OCI-LY3 (cell line): ENCODE results near the gene GRHPR.

Experiments used
- H2AFZ ChIP-seq: fragments of 200-600, 300-600 bp; shearing (Covaris generic); 2 replicates; pipeline ENCODE4 v1.6.0; 2014; ENCODE audit warnings: antibody characterized with exemption, low read depth, low read length
- H3K27ac ChIP-seq: fragments of 200-600, 300-600 bp; sonication (generic); 2 replicates; pipeline ENCODE4 v1.5.1; 2014; ENCODE audit warnings: mild to moderate bottlenecking, low read length, moderate library complexity, mixed read lengths
- H3K27me3 ChIP-seq: fragments of 200-600, 300-600 bp; sonication (generic); 2 replicates; pipeline ENCODE4 v1.6.1; 2014; ENCODE audit warnings: low read depth, low read length, mixed read lengths
- H3K36me3 ChIP-seq: fragments of 200-600, 300-600 bp; sonication (generic); replicated peaks from 2 replicates; pipeline ENCODE3; 2014; ENCODE audit warnings: low read depth, low read length, mixed read lengths
- H3K4me1 ChIP-seq: fragments of 300-600, 200-600 bp; sonication (generic); 2 replicates; pipeline ENCODE4 v1.6.1; 2014; ENCODE audit warnings: low read length, mixed read lengths
- H3K4me2 ChIP-seq: fragments of 200-600, 300-600 bp; sonication (generic); 2 replicates; pipeline ENCODE4 v1.6.1; 2014; ENCODE audit warnings: low read length, mixed read lengths
- H3K4me3 ChIP-seq: fragments of 300-600, 200-600 bp; sonication (generic); 2 replicates; pipeline ENCODE4 v1.5.1; 2014; ENCODE audit warnings: antibody characterized with exemption, mild to moderate bottlenecking, low read length, moderate library complexity
- H3K79me2 ChIP-seq: fragments of 300-600, 200-600 bp; shearing (Covaris generic); 2 replicates; pipeline ENCODE4 v1.6.1; 2014; ENCODE audit warnings: mild to moderate bottlenecking, low read length, mixed read lengths
- H3K9ac ChIP-seq: fragments of 300-600, 200-600 bp; shearing (Covaris generic); 2 replicates; pipeline ENCODE4 v1.6.0; 2014; ENCODE audit warnings: mild to moderate bottlenecking, low read length, moderate library complexity
- H3K9me3 ChIP-seq: fragments of 200-600, 300-600 bp; shearing (Covaris generic); 2 replicates; pipeline ENCODE4 v1.6.1; 2014; ENCODE audit warnings: low read length, mixed read lengths; ENCODE audit not compliant: insufficient read depth
- H4K20me1 ChIP-seq: fragments of 200-600, 300-600 bp; sonication (generic); 2 replicates; pipeline ENCODE4 v1.6.1; 2016; ENCODE audit warnings: low read length, mixed read lengths; ENCODE audit not compliant: insufficient read depth
- CTCF ChIP-seq: fragments of 200-600, 300-600 bp; sonication (generic); IDR thresholded peaks from 2 replicates; pipeline ENCODE4 v1.5.1; 2014; ENCODE audit warnings: antibody characterized with exemption, low read length, low read depth
- EZH2phosphoT487 ChIP-seq: fragments of 200-600 bp; shearing (Covaris generic); IDR thresholded peaks from 2 replicates; pipeline ENCODE4 v1.6.1; 2018; ENCODE audit warnings: antibody characterized with exemption, mixed run types, low read depth

The GRHPR gene

DNA sequence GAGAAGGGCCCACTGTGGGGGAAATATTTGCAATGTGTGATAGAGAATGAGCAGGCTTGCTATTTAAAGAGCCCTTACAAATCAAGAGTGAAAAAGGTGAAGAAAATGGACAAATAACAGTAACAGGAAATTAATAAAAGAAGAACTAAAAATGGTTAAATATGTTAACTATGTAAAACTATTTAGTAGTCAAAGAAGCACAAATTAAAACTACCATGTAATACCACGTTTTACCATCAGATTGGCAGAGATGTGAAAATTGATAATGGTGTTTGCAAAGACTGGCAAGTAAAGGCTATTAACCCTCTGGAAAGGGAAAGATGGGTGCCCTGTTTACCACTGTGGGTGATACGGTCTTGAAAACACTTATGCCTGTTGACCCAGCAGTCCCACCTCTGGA is 23.2 kb upstream of the GRHPR start:
- no peaks in the 10 kb centered on the region for H3K27me3 ChIP-seq
- no peak overlapping the region for H2AFZ ChIP-seq
- peak overlapping the region; percentile 64 for H3K9ac ChIP-seq
- H3K4me1 ChIP-seq = peaks cover 68% of the 10 kb centered on the region
- H3K36me3 ChIP-seq = no peaks in the 10 kb centered on the region
- H3K4me2 ChIP-seq = peak overlapping the region; percentile 16; the same call in 1 of the 2 replicates
- no peaks in the 10 kb centered on the region for H3K79me2 ChIP-seq
- H3K4me3 ChIP-seq = no peak overlapping the region
- peak overlapping the region; percentile 99 for H3K27ac ChIP-seq
- no peaks in the 10 kb centered on the region for H4K20me1 ChIP-seq
- H3K9me3 ChIP-seq = no peaks in the 10 kb centered on the region
- TF ChIP-seq CTCF (no peak), EZH2phosphoT487 (no peak)

DNA sequence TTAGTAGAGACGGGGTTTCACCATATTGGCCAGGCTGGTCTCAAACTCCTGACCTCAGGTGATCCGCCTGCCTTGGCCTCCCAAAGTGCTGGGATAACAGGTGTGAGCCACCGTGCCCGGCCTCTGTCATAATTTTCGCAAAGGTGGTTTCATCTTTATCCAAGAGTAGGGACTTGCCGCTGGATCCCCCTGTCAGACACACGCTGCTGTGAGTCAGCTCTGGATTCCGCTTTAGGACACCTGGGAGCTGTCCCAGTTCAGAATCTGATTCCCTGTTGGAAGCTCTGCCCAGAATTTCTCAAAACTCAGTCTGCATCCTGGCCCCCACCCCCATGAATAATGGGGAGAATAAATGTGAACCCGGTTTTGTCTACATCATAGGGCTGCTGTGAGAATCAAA is 17.9 kb upstream of the GRHPR start:
- Histone ChIP-seq H3K9ac (peak overlapping the region; percentile 92), H3K36me3 (no peaks in the 10 kb centered on the region), H3K27me3 (no peaks in the 10 kb centered on the region), H3K4me1 (peaks cover 95% of the 10 kb centered on the region), H3K9me3 (no peaks in the 10 kb centered on the region), H3K27ac (peak overlapping the region; percentile 99), H3K4me2 (peak overlapping the region; percentile 30), H3K4me3 (no peak overlapping the region), H2AFZ (no peak overlapping the region), H4K20me1 (no peaks in the 10 kb centered on the region), H3K79me2 (peaks cover 18% of the 10 kb centered on the region)
- TF ChIP-seq EZH2phosphoT487 = no peak
- no peak for TF ChIP-seq CTCF

- TF ChIP-seq CTCF (no peak), EZH2phosphoT487 (no peak)
- Histone ChIP-seq H3K4me2 (peak overlapping the region; percentile 30), H3K27ac (peak overlapping the region; percentile 99), H3K9me3 (no peaks in the 10 kb centered on the region), H3K79me2 (peaks cover 23% of the 10 kb centered on the region), H2AFZ (no peak overlapping the region), H3K27me3 (no peaks in the 10 kb centered on the region), H3K4me1 (peaks cover 95% of the 10 kb centered on the region), H3K4me3 (no peak overlapping the region), H4K20me1 (no peaks in the 10 kb centered on the region), H3K9ac (peak overlapping the region; percentile 92), H3K36me3 (no peaks in the 10 kb centered on the region)
These were observed 17.1 kb upstream of the GRHPR start for GRCh38 chr9:37405350-37405749.

DNA sequence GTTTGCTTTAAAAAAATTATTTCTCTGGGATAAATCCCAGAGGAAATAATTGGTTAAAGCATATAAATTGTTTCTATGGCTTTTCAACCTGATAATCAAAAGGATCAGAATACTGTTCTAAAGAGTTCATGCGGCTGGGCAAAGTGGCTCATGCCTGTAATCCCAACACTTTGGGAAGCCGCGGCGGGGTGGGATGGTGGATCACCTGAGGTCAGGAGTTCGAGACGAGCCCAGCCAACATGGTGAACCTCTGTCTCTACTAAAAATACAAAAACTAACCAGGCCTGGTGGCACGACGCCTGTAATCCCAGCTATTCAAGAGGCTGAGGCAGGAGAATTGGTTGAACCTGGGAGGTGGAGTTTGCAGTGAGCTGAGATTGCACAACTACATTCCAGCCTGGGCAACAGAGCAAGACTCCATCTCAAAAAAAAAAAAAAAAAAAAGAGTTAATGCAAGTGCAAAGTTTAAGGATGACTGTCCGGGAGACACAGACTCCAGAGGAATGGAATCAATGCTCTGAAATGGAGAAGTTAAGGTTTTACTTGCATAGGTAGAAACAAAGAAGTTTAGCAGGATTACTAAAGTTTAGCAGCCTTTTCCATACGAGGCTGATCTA is 16.6 kb upstream of the GRHPR start:
- Histone ChIP-seq H3K9ac (peak overlapping the region; percentile 92), H3K27me3 (no peaks in the 10 kb centered on the region), H4K20me1 (no peaks in the 10 kb centered on the region), H2AFZ (no peak overlapping the region), H3K4me3 (peak overlapping the region; percentile 70; the same call in 1 of the 2 replicates), H3K27ac (peak overlapping the region; percentile 99), H3K4me1 (peaks cover 95% of the 10 kb centered on the region), H3K9me3 (no peaks in the 10 kb centered on the region), H3K36me3 (no peaks in the 10 kb centered on the region), H3K4me2 (peak overlapping the region; percentile 82), H3K79me2 (peaks cover 25% of the 10 kb centered on the region)
- no peak for TF ChIP-seq EZH2phosphoT487
- no peak for TF ChIP-seq CTCF
